ENCODE measurements around the gene ATP11A.

The ATP11A gene

DNA sequence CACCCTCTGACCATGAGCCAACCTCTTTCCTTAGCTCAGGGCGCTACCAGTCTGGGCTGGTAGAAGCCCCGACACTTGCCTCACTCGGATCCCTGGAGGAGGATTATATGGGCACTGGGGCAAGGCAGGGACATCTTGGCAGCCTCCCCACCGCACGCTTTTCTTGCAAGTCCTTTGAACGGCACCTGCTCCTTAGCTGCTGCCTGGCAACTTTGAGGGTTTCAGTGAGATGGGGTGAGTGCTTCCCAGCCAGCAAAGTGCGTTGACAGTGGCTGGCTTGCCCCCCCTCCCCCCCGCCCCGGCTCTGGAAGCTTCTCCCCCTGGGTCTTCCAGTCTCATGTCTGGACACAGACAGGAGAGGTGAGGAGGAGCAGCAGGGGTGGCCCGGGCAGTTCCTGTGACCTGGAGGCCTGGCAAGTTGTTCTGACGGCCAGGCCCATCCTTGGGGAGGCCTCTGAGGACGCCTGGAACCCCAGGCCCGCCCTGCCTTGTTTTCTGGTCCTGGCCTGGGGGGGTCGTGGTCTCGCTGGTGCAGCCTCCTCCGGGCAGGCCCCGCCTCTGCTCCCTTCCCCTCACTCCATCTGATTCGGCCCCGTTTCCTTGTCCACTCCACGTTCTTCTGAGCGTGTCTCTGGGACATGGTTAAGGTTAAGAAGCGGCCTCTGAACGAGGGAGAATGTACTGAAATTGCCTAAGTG lies 75.2 kb downstream of the ATP11A start:
- no peaks in the 10 kb centered on the region for H3K9me3 ChIP-seq (ENCODE audit: insufficient read depth, low read length)
- no peak overlapping the region for H3K4me2 ChIP-seq (ENCODE audit: low read length)
- H2AFZ ChIP-seq (ENCODE audit: low read depth, low read length): no peak overlapping the region
- no peaks in the 10 kb centered on the region for H3K27me3 ChIP-seq (ENCODE audit: low read depth, low read length)
- H3K36me3 ChIP-seq (replicated peaks; ENCODE audit: low read depth, low read length): no peaks in the 10 kb centered on the region
- no peak overlapping the region for H3K9ac ChIP-seq (ENCODE audit: low read length)
- H3K79me2 ChIP-seq (ENCODE audit: low read length): peaks cover 35% of the 10 kb centered on the region
- peaks cover 71% of the 10 kb centered on the region for H4K20me1 ChIP-seq (ENCODE audit: insufficient read depth, low read length)
- TF ChIP-seq, protein P1, sequence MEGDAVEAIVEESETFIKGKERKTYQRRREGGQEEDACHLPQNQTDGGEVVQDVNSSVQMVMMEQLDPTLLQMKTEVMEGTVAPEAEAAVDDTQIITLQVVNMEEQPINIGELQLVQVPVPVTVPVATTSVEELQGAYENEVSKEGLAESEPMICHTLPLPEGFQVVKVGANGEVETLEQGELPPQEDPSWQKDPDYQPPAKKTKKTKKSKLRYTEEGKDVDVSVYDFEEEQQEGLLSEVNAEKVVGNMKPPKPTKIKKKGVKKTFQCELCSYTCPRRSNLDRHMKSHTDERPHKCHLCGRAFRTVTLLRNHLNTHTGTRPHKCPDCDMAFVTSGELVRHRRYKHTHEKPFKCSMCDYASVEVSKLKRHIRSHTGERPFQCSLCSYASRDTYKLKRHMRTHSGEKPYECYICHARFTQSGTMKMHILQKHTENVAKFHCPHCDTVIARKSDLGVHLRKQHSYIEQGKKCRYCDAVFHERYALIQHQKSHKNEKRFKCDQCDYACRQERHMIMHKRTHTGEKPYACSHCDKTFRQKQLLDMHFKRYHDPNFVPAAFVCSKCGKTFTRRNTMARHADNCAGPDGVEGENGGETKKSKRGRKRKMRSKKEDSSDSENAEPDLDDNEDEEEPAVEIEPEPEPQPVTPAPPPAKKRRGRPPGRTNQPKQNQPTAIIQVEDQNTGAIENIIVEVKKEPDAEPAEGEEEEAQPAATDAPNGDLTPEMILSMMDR (IDR thresholded peaks at IDR 0.05; ENCODE audit: low read depth, low read length): no peak
- TF ChIP-seq EZH2phosphoT487 (IDR thresholded peaks at IDR 0.05; ENCODE audit: low read depth): no peak
- no peak overlapping the region for H3K27ac ChIP-seq (ENCODE audit: low read length)
- peaks cover 30% of the 10 kb centered on the region for H3K4me1 ChIP-seq (ENCODE audit: low read length)
- no peak overlapping the region for H3K4me3 ChIP-seq (ENCODE audit: low read length)

DNA sequence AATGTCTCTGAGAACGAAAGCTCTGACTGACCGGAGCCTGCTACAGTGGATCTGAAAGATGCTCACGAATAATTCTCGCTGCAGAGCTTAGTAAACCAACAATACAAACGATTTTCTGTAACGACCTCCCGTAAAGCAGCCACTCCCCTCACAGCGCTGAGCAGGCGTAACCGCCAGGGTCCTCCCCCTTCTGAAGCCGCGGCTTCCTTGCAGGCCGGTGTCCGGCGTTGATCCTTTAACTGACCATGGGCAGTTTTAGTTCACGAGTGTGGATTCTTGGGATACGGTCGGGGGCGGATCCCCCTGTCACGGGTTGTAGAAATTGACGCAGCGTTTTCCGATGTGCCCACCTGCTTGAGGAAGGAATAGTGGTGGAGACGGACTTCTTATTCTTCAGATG lies 75.9 kb downstream of the ATP11A start:
- TF ChIP-seq, protein P1 (IDR thresholded peaks at IDR 0.05; ENCODE audit: low read depth, low read length): no peak
- TF ChIP-seq EZH2phosphoT487 (IDR thresholded peaks at IDR 0.05; ENCODE audit: low read depth): no peak
- no peak overlapping the region for H2AFZ ChIP-seq (ENCODE audit: low read depth, low read length)
- no peak overlapping the region for H3K9ac ChIP-seq (ENCODE audit: low read length)
- H3K4me1 ChIP-seq (ENCODE audit: low read length): peaks cover 30% of the 10 kb centered on the region
- H3K79me2 ChIP-seq (ENCODE audit: low read length): peaks cover 42% of the 10 kb centered on the region
- no peak overlapping the region for H3K27ac ChIP-seq (ENCODE audit: low read length)
- no peaks in the 10 kb centered on the region for H3K27me3 ChIP-seq (ENCODE audit: low read depth, low read length)
- H3K36me3 ChIP-seq (replicated peaks; ENCODE audit: low read depth, low read length): no peaks in the 10 kb centered on the region
- no peak overlapping the region for H3K4me3 ChIP-seq (ENCODE audit: low read length)
- H4K20me1 ChIP-seq (ENCODE audit: insufficient read depth, low read length): peaks cover 77% of the 10 kb centered on the region
- H3K4me2 ChIP-seq (ENCODE audit: low read length): no peak overlapping the region
- H3K9me3 ChIP-seq (ENCODE audit: insufficient read depth, low read length): no peaks in the 10 kb centered on the region

DNA sequence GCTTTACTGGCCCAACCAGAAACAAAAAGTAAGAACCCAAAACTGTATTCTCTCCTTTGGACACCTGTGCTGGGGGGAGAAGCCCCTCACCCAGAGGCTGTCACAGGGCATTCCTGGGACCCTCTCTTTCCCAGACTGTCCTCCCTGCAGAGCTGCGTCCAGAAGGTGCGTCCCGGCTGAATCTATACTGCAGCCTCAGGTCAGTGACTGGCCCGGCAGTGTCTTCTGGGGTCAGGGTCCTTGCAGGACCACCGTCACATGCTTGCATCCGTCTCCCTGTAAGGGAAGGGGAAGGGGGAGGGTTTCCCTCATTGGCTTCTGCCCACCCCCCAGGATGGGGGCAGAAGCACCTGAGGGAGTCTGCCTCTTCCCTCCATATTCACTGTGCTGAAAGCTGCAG lies 76.5 kb downstream of the ATP11A start:
- Histone ChIP-seq H3K4me2 (ENCODE audit: low read length) (no peak overlapping the region), H3K4me1 (ENCODE audit: low read length) (peaks cover 30% of the 10 kb centered on the region), H3K36me3 (replicated peaks; ENCODE audit: low read depth, low read length) (no peaks in the 10 kb centered on the region), H3K27ac (ENCODE audit: low read length) (no peak overlapping the region), H3K9ac (ENCODE audit: low read length) (no peak overlapping the region), H3K4me3 (ENCODE audit: low read length) (no peak overlapping the region), H3K79me2 (ENCODE audit: low read length) (peaks cover 46% of the 10 kb centered on the region), H3K27me3 (ENCODE audit: low read depth, low read length) (no peaks in the 10 kb centered on the region), H3K9me3 (ENCODE audit: insufficient read depth, low read length) (no peaks in the 10 kb centered on the region), H2AFZ (ENCODE audit: low read depth, low read length) (no peak overlapping the region), H4K20me1 (ENCODE audit: insufficient read depth, low read length) (peaks cover 83% of the 10 kb centered on the region)
- TF ChIP-seq, protein P1 (IDR thresholded peaks at IDR 0.05; ENCODE audit: low read depth, low read length): no peak
- no peak for TF ChIP-seq EZH2phosphoT487 (IDR thresholded peaks at IDR 0.05; ENCODE audit: low read depth)

- peak overlapping the region; percentile 40 for H3K27ac ChIP-seq (ENCODE audit: low read length)
- peak overlapping the region; percentile 74 for H3K4me3 ChIP-seq (ENCODE audit: low read length)
- TF ChIP-seq, protein P1 (IDR thresholded peaks at IDR 0.05; ENCODE audit: low read depth, low read length): no peak
- no peak for TF ChIP-seq EZH2phosphoT487 (IDR thresholded peaks at IDR 0.05; ENCODE audit: low read depth)
- no peaks in the 10 kb centered on the region for H3K36me3 ChIP-seq (replicated peaks; ENCODE audit: low read depth, low read length)
- H3K9me3 ChIP-seq (ENCODE audit: insufficient read depth, low read length): no peaks in the 10 kb centered on the region
- peaks cover 42% of the 10 kb centered on the region for H3K79me2 ChIP-seq (ENCODE audit: low read length)
- H3K27me3 ChIP-seq (ENCODE audit: low read depth, low read length): no peaks in the 10 kb centered on the region
- H4K20me1 ChIP-seq (ENCODE audit: insufficient read depth, low read length): peaks cover 81% of the 10 kb centered on the region
- H3K4me1 ChIP-seq (ENCODE audit: low read length): peaks cover 30% of the 10 kb centered on the region
- peak overlapping the region; percentile 62 for H3K9ac ChIP-seq (ENCODE audit: low read length)
- peak overlapping the region; percentile 97 for H3K4me2 ChIP-seq (ENCODE audit: low read length)
- no peak overlapping the region for H2AFZ ChIP-seq (ENCODE audit: low read depth, low read length)
Measured at GRCh38 chr13:112767506-112768471, 78.0 kb downstream of the ATP11A start.
